GM21737 (cell line): ENCODE data around the gene GTF2I.
"Not testable (repeated sequence)": the region's sequence is repeated elsewhere in the genome, so short reads cannot be mapped to it uniquely, and the experiment has no call there.

Experiments
- ATAC-seq: cut with Tn5 transposase; IDR thresholded peaks from one replicate; pipeline ENCODE4 v1.9.1; 2021; ENCODE audit warnings: mild to moderate bottlenecking, moderate library complexity; ENCODE audit not compliant: unreplicated experiment

Gene GTF2I

DNA sequence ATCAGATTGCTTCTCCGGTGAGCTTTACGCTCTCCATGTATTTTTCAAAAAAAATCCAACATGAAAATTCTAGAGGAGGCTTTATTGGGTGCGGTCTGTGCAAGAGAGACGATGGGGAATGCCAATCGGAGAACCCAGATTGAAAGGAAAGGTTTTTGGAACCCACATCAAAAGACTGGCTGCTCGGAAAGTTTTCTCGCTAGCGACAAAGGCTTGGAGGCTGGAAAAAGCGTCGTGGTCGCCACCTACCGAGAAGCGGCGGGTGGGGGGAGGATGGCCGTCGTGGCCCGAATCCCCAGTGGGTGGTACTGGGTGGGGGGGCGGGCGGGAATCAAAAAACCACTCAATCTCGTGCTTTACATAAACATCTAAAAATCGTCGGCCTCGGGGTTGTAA lies 1.1 kb upstream of the GTF2I start:
- no peak for ATAC-seq

DNA sequence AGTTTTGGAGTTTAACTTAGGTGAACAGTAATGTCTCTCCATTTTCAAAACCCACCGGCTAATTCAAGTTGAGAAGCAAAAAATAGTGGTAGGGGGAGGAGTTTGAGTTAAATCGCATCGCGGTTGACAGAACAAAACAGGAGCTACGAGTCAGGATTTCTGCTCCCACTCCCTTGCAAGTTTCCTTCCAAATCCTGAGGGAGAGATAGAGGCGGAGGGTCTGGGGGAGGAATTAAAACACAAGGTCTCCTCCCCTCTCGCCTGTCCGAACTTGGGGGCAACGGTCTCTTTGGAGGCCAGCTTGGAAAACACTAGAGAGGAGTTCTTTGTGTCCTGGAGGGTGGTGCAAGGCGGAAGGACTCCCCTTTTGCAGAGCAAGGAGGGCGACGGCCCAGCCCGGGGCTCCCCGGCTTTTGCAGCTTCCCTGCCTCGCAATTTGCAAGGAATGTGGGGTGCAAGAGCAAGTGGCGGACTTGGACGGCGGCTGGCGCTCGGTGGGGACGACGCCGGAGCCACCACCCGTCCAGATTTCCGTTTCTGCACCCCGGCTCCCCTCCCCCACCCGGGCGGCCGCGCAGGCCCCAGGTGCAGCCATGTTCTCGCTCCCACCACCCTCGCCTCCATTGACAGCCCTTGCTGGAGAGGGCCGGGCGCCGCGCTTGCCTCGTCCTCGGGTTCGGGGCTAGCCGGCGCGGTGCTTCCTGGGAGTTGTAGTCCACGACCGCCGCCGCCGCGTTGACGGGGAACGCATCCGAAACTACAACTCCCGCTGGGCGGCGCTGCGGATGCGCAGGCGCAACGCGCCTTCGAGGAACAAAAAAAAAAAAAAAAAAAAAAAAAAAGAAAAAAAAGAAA lies 454 bp upstream of the GTF2I start:
- peak; percentile 55 for ATAC-seq

DNA sequence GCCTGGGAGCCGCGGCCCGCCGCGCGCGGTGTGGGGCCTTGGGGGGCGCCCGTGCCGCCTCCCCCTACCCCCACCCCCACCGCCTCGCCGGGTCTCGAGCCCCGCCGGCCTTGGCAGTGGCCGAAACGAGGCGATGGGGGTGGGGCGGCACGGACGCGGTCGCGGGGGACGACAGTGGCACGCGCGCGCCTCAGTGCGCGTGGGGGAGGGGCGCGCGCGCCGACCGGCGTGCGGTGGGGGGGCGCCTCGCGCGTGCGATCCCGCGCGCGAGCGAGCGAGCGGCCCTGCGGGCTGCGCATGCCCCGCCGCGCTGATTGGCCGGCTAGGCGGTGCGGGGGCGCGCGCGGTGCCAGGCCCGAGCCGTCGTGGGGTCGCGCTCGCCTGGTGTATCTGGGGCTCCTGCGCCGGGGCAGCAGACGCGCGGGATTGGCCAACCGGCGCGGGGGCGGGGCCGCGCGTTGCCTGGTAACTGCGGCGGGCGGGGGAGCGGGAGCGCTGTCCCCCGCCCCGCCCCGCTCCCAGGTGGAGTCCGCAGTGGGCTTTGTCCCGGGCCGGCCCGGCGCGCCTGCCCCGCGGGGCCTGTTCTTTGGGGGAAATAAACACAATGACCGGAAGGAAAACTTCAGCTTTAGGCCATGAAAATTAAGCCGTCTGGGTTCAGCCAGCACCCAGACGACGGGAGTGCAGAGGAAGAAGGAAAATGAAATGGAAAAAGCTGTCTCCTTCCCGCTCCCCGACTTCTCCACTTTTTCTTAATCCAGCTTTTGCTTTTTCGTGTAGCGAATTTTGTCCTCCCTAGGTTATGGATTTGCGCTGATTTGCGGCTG lies 873 bp downstream of the GTF2I start:
- ATAC-seq = peak; percentile 47

DNA sequence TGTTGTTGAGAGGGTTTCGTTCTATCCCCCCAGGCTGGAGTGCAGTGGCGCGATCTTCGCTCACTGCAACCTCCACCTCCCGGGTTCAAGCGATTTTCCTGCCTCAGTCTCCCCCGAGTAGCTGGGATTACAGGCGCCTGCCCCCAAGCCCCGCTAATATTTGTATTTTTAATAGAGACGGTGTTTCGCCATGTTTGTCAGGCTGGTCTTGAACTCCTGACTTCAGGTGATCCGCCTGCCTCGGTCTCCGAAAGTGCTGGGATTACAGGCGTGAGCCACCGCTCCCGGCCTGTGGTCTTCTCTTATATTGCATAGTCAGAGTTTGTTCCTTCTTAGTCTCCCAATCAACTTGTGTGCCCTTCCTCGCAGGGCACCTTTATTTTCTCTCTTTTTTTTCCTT lies 2.7 kb downstream of the GTF2I start:
- ATAC-seq = not testable (repeated sequence)

DNA sequence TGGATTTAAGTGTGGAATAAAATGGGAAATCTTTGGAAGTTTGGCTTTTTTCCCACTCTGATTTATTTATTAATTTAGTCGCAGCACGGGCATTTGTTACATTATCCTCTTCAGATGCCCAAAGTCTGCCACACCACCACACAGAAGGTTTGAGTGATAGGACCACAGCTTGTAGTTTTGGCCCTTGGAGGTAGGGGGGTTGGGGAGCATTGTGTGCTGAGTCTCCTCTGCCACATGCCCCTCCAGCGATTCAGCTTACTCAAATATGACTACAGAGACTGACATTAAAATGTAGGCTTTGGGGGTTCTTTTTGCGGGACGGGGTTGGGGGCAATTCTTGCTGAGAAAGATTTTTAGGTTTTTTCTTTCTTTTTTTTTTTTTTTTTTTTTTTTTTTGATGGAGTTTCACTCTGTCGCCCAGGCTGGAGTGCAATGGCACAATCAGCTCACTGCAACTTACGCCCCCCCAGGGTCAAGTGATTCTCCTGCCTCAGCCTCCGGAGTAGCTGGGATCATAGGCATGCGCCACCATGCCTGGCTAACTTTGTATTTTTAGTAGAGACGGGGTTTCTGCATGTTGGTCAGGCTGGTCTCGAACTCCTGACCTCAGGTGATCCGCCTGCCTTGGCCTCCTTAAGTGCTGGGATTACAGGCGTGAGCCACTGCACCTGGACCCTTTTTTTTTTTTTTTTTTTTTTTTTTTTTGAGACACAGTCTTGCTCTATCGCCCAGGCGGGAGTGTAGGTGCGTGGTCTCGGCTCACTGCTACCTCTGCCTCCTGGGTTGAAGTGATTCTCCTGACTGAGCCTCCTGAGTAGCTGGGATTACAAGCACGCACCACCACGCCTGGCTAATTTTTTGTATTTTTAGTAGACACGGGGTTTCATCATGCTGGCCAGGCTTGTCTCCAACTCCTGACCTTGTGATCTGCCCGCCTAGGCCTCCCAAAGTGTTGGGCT lies 4.6 kb downstream of the GTF2I start:
- not testable (repeated sequence) for ATAC-seq

DNA sequence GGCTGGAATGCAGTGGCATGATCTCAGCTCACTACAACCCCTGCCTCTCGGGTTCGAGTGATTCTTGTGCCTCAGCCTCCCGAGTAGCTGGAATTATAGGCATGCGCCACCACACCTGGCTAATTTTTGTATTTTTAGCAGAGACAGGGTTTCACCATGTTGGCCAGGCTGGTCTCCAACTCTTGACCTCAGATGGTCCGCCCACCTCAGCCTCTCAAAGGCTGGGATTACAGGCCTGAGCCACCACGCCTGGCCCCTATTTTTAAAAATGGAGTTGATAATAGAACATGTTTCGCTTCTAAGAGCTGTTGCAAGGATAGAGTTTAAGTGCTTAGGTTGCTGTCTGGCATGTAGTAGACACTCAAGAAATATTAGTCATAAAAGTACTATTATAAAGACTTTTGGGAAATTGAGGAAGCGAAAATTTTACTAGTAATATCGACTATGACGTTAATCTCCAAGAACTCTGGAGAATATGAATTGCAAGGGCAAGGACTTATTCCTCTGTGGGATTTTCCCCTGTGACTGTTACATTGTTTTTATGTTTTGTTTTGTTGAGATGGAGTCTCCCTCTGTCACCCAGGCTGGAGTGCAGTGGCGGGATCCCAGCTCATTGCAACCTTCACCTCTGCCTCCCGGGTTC lies 7.9 kb downstream of the GTF2I start:
- no peak for ATAC-seq

DNA sequence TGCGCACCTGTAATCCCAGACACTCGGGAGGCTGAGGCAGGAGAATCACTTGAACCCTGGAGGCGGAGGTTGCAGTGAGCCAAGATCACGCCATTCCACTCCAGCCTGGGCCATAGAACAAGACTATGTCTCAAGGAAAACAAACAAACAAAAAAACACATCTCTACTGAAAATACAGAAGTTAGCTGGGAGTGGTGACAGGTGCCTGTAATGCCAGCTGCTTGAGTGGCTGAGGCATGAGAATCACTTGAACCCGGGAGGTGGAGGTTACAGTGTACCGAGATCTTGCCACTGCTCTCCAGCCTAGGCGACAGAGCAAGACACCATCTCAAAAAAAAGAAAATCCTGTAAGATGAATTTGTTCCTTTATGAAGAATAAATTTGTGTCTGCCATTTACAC lies 9.5 kb downstream of the GTF2I start:
- not testable (repeated sequence) for ATAC-seq

DNA sequence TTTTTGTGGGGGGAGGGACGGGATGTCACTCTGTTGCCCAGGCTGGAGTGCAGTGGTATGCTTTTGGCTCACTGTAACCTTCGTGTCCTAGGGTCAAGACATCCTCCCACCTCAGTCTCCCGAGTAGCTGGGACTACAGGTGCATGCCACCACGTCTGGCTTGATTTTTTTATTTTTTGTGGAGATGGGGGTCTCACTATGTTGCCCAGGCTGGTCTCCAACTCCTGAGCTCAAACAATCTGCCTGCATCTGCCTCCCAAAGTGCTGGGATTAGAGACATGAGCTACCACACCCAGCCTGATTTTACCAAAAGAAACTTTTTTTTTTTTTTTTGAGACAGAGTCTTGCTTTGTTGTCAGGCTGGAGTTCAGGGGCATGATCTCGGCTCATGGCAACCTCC lies 10.0 kb downstream of the GTF2I start:
- not testable (repeated sequence) for ATAC-seq

DNA sequence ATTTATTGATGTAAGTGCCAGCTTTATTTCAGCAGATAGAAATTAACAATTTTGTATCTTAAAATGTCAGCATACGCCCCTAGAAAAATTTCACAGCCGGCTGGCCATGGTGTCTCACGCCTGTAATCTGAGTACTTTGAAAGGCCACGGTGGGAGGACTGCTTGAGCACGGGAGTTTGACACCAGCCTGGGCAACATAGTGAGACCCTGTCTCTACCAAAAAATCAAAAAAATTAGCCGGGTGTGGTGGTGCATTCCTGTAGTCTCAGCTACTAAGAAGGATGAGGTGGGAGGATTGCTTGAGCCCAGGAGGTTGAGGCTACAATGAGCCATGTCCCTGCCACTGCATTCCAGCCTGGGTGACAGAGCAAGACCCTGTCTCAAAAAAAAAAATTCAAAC lies 14.1 kb downstream of the GTF2I start:
- ATAC-seq = no peak

DNA sequence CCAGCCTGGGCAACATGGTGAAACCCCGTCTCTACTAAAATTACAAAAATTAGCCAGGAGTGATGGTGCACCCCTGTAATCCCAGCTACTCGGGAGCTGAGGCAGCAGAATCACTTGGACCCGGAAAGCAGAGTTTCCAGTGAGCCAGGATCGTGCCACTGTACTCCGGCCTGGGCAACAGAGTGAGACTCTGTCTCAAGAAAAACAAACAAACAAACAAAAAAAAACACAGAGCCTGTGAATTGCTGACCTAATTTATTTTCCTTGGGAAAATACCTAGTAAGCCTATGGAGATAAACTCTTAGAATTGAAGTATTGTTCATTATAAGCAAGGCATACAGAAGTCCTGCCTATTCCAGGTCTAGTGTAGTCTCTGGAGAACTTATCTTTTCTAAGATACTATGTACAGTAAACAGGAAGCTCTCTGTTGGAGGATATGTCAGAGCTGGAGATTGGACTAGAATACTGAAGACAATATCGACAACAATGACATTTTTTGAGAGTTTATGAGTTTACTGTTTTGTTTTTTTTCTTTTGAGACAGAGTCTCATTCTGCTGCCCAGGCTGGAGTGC lies 14.9 kb downstream of the GTF2I start:
- no peak for ATAC-seq

DNA sequence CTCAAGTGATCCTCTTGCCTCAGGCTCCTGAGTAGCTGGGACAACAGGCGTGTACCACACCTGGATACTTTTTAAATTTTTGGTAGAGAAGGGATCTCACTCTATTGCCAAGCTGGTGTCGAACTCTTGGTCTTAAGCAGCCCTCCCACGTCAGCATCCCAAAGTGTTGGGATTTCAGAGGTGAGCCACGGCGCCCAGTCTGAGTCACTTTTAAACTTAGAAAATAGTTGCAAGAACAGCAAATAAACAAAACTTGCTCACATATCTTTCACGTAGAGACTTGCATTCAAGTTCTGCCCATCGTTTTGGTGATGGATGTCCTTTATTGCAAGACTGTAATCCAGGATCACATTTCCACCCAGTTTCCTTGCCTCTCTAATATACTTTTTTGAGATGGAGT lies 16.6 kb downstream of the GTF2I start:
- no peak for ATAC-seq

DNA sequence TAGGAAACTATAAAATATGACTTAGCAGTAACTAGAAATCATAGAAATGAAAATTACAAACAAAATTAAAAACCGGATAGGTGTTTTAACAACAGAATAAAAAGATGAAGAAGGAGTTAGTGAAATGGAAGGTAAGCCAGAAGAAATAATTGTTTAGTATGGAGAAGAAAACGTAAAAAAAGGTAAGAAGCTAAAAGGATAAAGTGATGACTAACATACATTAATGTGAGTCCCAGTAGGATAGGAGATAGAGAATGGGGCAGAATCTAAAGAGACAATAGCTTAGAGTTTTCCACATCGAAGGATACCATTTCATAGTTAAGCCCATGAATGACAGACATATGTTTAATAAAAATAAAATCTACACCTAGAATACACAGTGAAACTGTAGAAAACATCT lies 25.3 kb downstream of the GTF2I start:
- ATAC-seq = no peak

DNA sequence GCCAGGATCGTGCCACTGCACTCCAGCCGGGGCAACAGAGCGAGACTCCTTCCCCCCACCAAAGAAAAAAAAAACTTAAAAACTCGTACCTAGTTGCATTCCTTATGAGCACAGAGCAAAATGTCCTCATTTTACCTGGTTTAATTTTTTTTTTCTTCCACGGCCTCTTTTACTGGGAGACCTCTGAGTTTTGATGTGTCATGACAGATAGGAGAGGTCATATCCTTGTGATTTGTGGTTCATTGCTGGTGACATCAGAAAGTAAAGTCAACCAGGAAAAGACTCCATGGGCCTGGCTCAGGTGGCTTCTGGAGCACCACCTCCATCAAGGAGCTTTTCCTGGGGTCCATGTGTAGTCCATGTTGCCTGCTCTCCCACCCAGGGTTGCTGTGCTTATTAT lies 26.3 kb downstream of the GTF2I start:
- ATAC-seq = no peak

DNA sequence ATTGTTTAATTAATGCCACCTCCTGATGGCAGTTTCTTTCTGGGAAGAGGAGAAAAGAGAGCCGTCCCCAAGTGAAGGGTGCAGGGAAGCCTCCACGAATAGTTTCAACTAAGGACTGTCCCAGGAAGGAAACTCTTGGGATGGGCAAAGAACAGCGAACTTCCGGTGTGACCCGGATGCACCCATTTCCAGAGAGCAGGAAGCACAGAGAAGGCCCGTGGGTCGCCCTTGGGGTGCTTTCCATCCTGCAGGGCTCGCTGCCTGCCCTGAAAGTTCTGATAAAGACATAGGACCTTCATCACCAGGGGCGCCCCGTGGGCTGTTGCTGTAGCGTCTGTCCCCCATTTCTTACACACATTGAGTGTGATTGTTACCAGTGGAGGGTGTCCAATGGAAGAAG lies 27.0 kb downstream of the GTF2I start:
- no peak for ATAC-seq

DNA sequence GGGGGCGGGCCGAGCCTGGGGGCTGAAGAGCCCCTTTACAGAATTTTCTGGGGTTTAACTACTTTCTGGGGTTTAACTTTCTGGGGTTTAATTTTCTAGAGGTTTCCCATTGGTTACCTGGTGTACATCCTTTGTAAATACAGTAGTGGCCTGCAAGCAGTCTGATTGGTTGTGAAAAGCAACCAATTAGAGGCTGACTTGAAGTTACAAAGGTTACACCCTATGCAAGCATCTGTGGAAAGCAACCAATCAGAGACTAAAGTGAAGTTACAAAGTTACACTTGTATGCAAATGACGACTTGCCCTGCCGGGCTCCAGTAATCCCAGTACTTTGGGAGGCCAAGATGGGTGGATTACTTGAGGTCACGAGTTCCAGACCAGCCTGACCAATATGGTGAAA lies 27.4 kb downstream of the GTF2I start:
- no peak for ATAC-seq

DNA sequence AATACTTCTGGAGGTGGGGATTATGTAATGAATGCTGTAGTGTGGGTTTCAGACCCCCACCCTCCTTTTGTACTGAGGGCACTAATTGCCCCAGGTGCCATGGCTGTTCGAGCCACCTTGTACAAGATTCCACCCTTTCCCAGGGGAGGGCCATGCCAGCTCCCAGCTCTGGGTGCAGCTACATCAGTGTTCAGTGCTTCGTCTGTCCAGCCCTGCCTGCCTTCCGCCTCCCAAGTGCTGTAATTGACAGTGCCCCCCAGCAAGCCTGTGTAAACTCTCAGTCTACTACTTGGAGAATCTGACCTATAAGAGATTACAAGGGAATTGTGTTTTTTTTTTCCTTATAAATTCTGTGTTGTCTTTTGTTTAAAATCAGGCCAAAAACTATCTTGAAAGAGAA lies 33.0 kb downstream of the GTF2I start:
- ATAC-seq = no peak

DNA sequence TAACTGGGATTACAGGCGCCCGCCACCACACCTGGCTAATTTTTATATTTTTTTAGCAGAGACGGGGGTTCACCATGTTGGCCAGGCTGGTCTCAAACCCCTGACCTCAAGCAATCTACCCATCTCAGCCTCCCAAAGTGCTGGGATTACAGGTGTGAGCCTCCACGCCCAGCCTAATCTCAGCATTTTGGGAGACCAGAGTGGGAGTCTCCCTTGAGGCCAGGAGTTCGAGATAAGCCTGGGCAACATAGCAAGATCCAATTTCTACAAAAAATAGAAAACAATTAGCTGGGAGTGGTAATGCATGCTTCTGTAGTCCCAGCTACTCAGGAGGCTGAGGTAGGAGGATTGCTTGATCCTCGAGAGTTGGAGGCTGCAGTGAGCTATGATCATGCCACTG lies 46.9 kb downstream of the GTF2I start:
- ATAC-seq = not testable (repeated sequence)

DNA sequence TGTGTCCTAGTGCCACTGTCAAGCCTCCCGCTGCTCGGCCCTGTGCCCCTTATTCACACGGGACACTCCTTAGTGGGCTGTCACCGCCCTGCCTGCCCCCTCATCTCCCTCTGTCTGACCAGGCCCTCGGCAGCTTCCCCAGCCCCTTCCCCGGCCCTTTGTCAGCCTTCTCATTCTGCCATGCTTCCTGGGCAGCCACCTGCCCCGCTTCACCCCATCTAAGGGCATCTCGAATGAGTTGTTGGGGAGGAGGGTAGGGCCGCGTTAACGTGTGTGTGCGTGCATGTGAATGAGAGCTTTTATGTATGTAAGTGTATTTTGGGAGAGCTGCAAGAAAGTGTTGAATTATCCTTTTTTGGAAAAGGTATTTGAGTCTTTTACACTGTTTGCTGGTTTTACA lies 49.7 kb downstream of the GTF2I start:
- no peak for ATAC-seq

DNA sequence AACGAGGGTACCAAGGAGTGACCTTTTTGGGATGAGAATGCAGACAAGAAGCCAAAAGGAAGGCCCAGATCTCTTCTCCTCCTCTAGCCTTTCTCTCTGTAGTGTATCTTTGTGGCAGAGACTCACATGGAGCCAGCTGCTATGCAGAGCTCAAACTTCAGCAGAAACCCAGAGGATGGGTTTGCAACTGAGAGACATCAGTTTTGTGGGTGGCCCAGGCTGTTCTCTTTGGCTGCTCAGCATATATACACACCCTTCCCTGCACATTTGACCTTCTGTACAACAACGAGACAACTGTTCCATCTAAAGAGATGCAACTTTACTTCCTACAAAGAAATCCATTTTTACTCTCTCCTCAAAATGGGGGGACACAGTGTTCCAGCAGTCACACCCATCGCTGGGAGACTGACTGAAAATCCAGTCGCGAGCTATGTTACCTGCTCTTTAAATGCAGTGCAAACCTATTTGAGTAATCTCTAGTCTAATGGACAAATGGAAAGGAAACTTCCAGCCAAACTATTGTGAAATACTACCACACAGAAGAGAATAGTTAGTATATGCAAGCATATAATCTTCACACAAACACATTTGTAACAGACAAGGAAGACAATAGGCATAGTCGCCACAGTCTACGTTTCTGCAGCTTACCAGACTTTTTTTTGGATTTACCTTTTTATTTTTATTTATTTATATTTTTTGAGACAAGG lies 51.2 kb downstream of the GTF2I start:
- ATAC-seq = no peak
